ENCODE results near the gene SEMA4G. TPM values are rescaled to one million over a fixed set of nuclear protein-coding genes. Genes with fewer than 3 reads are reported as not detected.

SEMA4G gene
- total RNA-seq, 1 donor from 2014 or later = 6.5 TPM

- no peak for DNase-seq (ENCODE audit: low spot score in 2 of 2)
- FAIRE-seq = no peak
Measured at GRCh38 chr10:101005361-101005760, 36.1 kb downstream of the SEMA4G start.

DNA sequence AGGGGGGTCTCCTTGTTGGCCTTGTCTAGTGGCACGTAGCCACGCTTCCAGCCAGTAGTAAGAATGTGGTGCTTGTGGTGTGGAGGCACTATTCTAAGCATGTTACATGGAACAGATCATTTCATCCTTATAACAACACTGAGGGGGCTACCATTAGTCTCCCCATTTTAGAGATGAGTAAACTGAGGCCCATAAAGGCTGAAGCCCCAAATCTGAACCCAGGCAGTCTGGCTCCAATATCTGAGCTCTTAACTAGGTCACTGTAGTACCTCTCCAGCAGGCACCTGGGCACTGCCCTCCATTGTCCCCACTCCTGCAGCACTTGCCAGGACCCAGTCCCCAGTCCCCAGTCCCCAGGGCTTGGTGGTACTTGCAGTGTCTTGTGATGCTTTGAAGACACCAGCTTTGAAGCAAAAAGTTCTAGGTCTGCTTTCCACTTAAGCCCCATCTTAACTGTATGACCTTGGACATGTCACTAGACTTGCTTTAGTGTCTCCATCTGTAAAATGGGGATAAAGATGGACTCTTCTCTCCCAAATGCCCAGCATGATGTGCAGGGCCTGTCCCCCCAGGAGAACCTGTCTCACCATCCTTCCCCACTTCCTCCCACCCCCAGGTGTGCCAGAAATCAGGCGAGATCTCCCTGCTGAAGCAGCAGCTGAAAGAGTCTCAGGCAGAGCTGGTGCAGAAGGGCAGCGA is 36.7 kb downstream of the SEMA4G start:
- DNase-seq (ENCODE audit: low spot score in 2 of 2) (no peak), FAIRE-seq (no peak)

GRCh38 chr10:101006593-101007098 is 37.3 kb downstream of the SEMA4G start:
- FAIRE-seq = no peak

DNA sequence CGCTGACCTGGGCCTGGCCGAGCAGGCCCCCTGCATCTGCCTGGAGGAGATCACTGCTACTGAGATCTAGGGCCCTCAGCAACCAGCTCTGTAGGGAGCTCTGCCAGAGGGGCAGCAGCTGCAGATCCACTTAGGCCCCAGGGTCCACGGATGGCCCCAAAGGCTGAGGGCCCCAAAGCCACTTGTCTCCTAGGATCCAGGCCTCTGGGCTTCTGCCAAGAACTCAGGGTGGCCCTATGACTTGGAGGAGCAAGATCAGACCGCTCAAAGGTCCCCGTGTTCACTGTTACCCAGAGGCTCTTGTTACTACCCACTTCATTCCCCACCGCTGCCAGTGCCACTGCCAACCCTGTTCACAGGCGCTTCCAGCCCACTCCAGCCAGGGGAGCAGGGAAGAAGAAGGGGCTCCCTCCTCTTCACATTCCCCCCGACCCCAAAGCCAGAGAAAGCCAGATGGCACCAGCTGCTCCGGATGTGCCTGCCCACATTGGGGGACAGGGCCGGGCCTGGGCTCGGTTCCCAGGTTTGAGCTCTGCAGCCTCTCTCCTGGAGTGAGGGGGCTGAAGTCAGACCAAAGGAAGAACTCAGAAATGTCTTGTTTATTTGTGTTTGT is 37.9 kb downstream of the SEMA4G start:
- DNase-seq (ENCODE audit: low spot score in 2 of 2) (peak in 1 of 2 donors; percentile 46), FAIRE-seq (no peak)

More at GRCh38 chr10:101006593-101007098, 37.3 kb downstream of the SEMA4G start:
- DNase-seq (ENCODE audit: low spot score in 2 of 2) = no peak

DNA sequence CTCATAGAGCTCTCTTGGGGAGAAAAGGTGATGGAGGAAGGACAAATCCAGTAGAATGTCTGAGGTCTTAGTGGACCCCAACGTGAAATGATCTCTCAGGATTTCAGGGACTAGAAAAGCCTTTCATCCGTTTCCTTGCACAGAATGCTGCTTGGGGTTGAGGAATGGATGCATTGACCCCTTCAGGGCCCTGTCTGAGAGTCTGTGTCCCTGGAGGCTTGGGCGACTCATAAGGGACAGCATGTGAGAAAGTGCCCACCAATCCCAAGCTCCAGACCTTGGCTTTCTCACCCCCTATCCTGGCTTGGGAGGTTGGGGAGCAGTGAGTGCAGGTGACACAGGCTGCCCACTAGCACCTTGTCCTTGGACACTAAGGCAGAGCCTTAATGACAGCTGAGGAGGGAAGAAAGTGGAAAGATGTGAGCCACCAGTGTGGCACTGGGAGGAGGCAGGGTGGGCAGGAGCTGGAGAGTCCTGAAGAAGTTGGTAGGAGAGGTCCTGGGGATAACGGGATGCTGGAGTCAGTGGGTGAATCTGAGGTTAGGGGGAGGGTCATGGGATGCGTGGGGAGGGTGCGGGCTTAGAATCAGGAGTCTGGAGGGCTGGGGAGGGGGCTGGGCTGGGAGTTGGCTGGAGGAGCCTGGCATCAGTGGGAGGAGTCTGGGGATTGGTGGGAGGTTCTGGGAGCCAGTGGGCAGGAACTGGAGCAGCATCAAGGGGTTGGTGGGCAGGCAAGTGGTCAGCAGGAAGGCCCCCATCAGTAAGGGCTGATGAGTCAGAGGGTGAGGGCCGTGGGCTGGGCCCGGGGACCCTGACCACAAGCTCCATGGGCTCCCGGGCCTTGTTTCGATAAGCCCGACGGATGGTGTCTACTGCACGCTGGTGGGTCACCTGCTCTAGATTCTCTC is 38.9 kb downstream of the SEMA4G start:
- peak in 1 of 2 donors; percentile 29 for DNase-seq (ENCODE audit: low spot score in 2 of 2)

DNA sequence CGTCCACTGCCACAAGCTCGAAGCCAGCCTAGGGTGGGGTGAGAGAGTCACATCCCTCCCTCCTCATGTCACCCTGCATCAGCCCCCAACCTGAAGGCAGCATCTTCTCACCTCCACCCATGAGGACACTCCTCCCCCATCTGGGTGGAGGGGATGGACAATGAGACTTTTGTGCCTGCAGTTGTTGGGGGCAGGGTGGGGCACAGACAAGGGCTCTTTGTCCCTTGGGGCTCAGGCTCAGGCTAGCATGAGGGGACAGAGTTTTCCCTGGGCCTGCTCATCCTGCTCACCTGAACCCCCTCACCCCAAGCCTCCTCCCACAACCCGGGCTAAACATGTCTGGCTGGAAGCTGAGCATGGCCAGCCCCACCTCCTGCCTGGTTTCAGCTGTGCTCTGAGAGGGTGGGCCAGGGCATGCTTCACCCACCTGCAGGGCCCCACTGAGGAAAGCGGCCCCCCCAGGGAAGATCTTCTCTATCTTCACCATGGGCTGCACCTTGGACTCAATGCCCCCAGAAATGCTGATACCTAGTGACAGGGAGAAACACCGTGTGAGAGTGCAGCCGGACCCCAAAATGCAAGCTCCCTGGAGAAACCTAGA is 39.6 kb downstream of the SEMA4G start:
- DNase-seq (ENCODE audit: low spot score in 2 of 2) = peak; percentile 48 to 79
- no peak for FAIRE-seq

More for the DNA sequence above, 38.9 kb downstream of the SEMA4G start:
- FAIRE-seq = no peak

DNA sequence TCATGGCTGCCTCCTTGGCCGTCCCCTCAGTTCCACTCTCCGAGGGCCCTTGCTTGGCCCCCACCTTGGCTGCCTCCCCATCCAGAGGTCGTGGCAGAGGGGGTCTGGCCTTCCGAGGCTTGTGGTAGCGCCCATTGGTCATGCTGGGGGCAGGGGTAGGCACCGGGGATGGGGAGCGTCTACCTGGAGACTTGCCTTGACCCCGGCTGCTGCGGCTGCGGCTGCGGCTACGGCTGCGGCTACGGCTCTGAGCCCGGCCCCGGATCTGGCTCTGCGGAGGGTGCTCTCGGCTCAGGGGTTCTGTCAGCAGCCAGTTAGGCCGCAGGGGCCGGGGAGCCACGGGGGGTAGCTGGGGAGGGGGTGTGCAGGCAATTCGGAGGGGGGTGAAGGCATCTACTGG is 41.0 kb downstream of the SEMA4G start:
- no peak for DNase-seq (ENCODE audit: low spot score in 2 of 2)
- no peak for FAIRE-seq

DNA sequence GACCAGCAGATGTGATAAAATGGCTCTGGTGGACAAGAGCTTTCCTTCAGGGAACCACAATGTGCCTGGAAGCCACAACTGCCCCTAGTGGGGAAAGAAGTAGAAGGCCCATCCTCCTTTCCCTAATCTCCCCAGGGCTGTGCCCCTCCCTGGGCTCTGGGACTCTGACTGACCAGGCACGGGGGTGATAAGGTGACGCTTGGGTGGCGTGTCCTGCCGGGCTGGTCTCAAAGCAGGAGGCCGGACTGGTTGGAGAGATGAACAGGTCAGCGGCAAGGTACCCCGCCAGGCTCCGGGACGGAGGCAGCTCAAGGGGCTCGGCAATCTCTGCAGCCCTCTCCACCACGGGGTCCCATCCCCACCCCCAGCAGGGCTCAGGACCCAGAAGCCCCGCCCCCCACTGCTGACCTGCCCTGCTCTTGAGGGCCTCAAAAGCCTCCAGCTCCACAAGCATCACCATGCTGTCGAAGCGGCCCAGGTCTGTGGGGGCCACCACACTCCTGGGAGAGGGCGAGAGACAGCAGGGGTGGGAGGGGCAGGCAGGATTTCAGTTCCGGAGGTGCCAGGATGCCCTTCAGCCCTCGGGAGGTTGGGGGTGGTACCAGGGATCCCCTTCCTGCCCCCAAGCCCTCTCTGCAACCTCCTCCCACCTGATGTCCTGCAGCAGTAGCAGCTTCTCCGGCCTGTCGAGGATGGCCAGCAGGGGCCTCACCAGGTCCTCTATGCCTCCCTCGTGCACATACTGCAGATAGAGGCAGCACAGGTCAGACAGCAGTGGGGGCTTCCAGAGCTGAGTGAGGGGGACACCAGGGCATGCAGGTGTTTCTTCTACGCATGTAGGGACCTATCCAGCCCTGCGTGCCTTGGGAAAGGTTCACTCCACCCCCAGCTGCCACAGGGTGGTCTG is 42.5 kb downstream of the SEMA4G start:
- DNase-seq (ENCODE audit: low spot score in 2 of 2) (no peak), FAIRE-seq (no peak)

DNA sequence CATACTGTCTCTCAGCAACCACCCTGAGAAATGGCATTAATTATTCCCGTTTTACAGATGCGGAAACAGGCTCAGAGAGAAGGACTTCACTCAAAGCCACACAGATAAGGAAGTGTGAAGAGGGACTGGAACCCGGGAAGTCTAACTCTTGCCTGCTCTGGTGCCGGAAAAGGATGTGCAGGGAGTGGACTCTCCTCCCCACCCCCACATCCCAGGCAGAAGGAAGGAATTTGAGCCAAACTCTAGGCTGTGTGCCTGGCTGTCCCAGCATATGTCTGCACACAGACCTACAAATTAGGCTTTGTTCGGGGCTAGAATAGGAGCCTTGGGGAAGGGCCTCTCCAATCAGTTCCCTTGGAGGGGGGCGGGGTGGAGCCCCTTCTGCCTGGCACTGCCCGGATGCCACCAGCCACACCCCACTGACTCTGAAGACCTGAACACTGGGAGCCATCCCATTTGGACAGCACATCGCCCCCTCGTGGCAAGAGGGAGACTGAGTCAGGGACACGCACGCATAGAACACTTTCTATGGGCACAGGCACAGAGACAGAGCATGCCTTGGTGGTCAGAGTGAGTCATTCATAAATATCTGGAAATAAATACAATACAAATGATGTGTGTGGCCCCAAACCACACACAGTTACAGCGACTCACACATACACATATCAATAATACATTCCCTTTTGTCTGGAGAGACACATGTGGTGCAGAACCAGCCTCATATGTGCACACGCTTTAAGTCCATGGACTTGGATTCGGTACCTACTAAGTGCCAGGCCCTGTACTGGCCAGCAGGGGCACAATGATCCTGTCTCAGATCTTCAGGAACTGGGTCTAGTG is 43.4 kb downstream of the SEMA4G start:
- FAIRE-seq = no peak
- DNase-seq (ENCODE audit: low spot score in 2 of 2) = peak; percentile 84 to 91

DNA sequence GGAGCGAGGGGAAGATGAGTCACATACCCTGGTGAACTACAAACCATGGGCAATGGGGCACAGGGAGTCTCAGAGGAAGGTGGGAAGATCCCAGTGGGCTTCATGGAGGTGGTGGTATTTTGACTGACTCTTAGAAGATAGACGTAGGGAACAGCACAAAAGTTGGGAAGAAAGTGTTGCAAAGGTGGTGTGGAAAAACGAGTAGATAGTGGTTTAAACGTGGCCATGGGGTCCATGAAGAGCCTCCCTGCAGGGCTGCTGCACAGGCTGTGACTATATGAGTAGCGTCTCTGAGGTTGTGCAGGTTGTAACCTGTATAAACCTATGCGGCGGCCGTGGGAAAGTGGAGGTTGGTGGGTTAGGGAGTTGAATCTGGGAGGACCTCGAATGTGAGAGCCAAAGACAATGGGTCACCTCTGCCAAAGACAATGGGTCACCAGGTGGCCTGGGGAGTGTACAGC is 44.1 kb downstream of the SEMA4G start:
- FAIRE-seq (no peak), DNase-seq (ENCODE audit: low spot score in 2 of 2) (no peak)

- peak; percentile 83 for DNase-seq (ENCODE audit: low spot score in 2 of 2)
- FAIRE-seq = no peak
Measured at GRCh38 chr10:101014230-101014884, 45.1 kb downstream of the SEMA4G start.

DNA sequence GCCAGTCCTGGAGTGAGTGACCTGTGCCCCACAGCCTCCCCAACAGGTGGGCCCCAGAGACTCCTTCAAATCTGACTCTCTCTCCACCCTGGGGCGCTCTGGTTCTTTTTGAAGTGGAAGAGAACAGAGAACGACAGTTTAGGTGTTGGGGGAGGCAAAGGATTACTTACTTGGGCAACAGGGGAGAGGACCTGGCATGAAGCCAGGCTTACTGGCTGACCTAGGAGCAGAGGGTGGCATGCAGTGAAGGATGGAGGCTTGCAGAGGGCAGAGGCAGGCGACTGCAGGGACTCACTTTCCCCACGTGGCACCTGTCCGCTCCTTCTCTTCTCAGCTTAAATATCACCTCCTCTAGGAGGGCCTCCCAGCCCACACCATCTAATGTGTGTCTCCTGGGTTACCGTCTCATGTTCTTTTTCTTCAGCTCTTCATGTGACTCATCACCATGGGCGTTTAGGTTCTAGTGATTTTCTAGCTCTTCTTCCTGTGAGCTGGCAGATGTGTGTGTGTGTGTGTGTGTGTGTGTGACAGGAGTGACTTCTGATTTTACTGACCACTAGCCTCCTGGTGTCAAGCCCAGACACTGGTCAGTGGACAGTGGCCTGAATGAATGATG is 45.8 kb downstream of the SEMA4G start:
- FAIRE-seq (no peak), DNase-seq (ENCODE audit: low spot score in 2 of 2) (no peak)

DNA sequence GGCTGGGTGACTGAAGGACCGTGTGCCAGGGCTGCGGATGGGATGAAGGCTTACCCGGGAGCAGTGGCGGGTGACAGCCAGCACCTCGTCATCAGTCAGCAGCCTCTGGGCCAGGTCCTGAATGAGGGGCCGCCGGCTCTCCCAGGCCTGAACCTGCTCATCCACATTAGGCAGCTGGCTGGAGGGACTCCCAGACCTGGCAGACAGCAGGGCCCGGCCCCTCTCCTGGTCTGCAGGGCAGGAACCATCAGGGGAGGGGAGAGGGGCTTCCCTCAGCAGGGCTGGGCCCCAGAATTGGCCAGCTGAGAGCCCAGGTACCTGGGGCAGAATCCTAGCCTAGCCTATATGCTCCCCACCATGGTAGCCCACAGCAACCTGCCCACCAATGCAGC is 46.3 kb downstream of the SEMA4G start:
- FAIRE-seq = no peak
- DNase-seq (ENCODE audit: low spot score in 2 of 2) = no peak

DNA sequence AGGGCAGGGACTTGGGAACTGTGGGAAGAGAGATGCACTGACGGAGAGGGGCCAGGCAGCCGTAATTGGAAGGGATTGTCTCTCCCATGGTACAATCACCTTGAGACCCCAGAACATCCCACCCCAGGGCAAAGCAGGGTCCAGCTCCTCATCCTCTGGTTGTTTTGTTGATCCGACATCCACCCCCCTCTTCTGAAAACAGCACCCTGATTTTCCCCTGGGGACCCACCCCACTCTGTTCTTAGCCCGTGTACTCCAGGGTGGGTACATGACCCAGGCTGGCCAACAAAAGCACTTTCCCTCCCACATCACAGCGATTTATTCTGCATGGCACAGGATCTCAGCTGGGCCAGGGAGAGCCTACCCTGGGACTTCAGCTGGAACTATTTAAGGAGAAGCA is 47.5 kb downstream of the SEMA4G start:
- FAIRE-seq (no peak), DNase-seq (ENCODE audit: low spot score in 2 of 2) (no peak)

DNA sequence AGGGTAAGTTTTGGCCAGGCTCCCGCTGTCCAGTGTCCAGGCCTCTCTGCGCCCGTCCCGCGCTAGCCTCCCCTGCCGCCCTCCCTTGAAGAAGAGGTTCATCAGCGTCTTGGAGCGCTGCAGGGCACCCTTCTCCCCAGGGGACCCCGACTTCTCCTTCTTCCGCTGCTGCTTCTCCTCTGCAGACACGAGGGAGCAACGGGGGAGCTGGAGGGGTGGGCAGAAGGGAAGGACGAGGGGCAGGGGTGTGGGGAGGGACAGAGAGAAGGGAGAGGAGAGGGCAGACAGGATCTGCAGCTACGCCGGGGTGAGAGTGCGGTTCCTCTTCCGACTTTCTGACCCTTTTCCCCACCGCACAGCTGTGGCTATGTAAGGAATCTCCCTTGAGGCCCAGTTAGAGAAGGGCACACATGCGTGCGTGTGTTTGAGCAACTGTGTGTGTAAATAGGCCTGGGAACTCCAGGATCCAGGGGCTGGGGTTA is 48.9 kb downstream of the SEMA4G start:
- FAIRE-seq = no peak

DNA sequence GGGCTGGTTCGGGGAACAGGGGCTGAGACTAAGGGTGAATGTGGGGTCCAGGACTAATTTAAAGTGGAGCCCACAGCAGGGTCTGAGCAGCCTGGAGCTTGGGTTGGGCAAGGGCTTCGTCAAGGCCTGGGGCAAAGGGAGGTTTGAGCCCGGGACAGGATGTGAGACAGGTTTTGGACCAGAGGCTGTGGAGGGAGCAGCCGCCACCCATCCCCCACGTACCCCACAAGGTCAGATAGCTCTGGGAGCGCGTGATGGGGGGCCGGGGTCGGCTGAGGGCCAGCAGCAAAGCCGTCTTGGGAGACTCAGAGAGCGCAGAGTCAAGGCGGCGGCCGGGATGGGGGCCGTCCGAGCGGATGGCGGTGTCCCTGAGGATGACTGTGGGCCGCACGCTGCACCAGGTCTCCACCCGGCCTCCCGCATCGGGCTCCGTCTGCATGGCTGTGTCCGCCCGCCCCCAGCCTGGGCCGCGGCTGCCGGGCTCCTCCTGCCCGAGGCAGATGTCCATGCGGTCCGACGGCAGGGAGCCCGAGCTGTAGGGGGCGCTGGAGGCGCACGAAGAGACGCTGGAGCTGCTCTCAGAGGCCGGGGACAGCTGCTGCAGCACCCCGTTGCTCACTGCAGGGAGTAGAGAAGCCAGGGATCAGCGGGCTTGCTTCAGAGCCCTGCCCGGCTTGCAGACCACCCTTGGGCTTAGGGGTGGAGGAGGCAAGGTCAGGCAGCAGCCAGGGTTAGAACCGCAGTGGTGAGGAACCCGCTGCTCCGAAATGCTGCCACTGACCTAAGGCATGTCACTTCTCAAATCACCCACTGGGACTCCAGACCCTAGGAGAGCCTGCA is 49.5 kb downstream of the SEMA4G start:
- DNase-seq (ENCODE audit: low spot score in 2 of 2) (peak; percentile 71 to 85), FAIRE-seq (no peak)

More for the DNA sequence above, 48.9 kb downstream of the SEMA4G start:
- no peak for DNase-seq (ENCODE audit: low spot score in 2 of 2)

Measured in frontal cortex (tissue), 4 donors.